H9 (cell line): ENCODE measurements around the gene IL2. TPM values are rescaled to one million over a fixed set of nuclear protein-coding genes. Genes with fewer than 3 reads are reported as not detected.

ENCODE experiments used
- DNase-seq: peaks from one replicate; pipeline ENCODE4 v3.0.0-alpha.2; 2017
- H2AFZ ChIP-seq: one replicate; pipeline ENCODE4 v1.6.1; 2013; ENCODE audit warnings: mild to moderate bottlenecking, low read length, control low read depth, moderate library complexity
- H2AK5ac ChIP-seq: 2 replicates; pipeline ENCODE4 v1.6.1; 2013; ENCODE audit warnings: low read length, control low read depth, mixed read lengths; ENCODE audit not compliant: insufficient read length
- H2BK120ac ChIP-seq: one replicate; pipeline ENCODE4 v1.6.1; 2013; ENCODE audit warnings: low read depth, mild to moderate bottlenecking, low read length, control low read depth, inconsistent platforms; ENCODE audit not compliant: poor library complexity, severe bottlenecking
- H2BK12ac ChIP-seq: 2 replicates; pipeline ENCODE4 v1.6.1; 2013; ENCODE audit warnings: low read length, control low read depth, mixed read lengths, low read depth; ENCODE audit not compliant: insufficient read length
- H2BK15ac ChIP-seq: 2 replicates; pipeline ENCODE4 v1.6.1; 2013; ENCODE audit warnings: low read depth, low read length, control low read depth
- H2BK20ac ChIP-seq: one replicate; pipeline ENCODE4 v1.6.1; 2013; ENCODE audit warnings: low read depth, mild to moderate bottlenecking, low read length, control low read depth, inconsistent platforms; ENCODE audit not compliant: poor library complexity, severe bottlenecking
- H2BK5ac ChIP-seq: 2 replicates; pipeline ENCODE4 v1.6.1; 2013; ENCODE audit warnings: low read length, control low read depth, mixed read lengths; ENCODE audit not compliant: insufficient read length
- H3K14ac ChIP-seq: 2 replicates; pipeline ENCODE4 v1.6.1; 2013; ENCODE audit warnings: low read length, control low read depth; ENCODE audit not compliant: insufficient read depth
- H3K18ac ChIP-seq: 2 replicates; pipeline ENCODE4 v1.6.1; 2013; ENCODE audit warnings: low read depth, mild to moderate bottlenecking, mixed read lengths, low read length, control low read depth; ENCODE audit not compliant: insufficient read length
- H3K23ac ChIP-seq: 2 replicates; pipeline ENCODE4 v1.6.1; 2013; ENCODE audit warnings: low read length, control low read depth, mixed read lengths, low read depth; ENCODE audit not compliant: insufficient read length
- H3K23me2 ChIP-seq: 2 replicates; pipeline ENCODE4 v1.6.1; 2013; ENCODE audit warnings: low read depth, mild to moderate bottlenecking, mixed read lengths, low read length, control low read depth; ENCODE audit not compliant: insufficient read length, poor library complexity, severe bottlenecking
- H3K27ac ChIP-seq: 2 replicates; pipeline ENCODE4 v1.5.1; 2013; ENCODE audit warnings: low read length, control low read depth, mixed read lengths, low read depth; ENCODE audit not compliant: insufficient read length
- H3K27me3 ChIP-seq: 2 replicates; pipeline ENCODE4 v1.6.1; 2013; ENCODE audit warnings: low read length, control low read depth, inconsistent platforms; ENCODE audit not compliant: insufficient read depth
- H3K4ac ChIP-seq: 2 replicates; pipeline ENCODE4 v1.6.1; 2013; ENCODE audit warnings: low read depth, mild to moderate bottlenecking, control low read depth, inconsistent platforms, low read length, moderate library complexity
- H3K4me1 ChIP-seq: 2 replicates; pipeline ENCODE4 v1.6.1; 2013; ENCODE audit warnings: low read length, control low read depth, inconsistent platforms; ENCODE audit not compliant: insufficient read depth
- H3K4me2 ChIP-seq: 2 replicates; pipeline ENCODE4 v1.6.1; 2013; ENCODE audit warnings: low read length, control low read depth, mixed read lengths; ENCODE audit not compliant: insufficient read length, insufficient read depth
- H3K56ac ChIP-seq: 2 replicates; pipeline ENCODE4 v1.6.1; 2013; ENCODE audit warnings: low read depth, mild to moderate bottlenecking, mixed read lengths, low read length, control low read depth; ENCODE audit not compliant: insufficient read length
- H3K79me1 ChIP-seq: 2 replicates; pipeline ENCODE4 v1.6.1; 2013; ENCODE audit warnings: low read depth, mild to moderate bottlenecking, moderate library complexity, low read length, control low read depth, inconsistent platforms; ENCODE audit not compliant: insufficient read depth, poor library complexity, severe bottlenecking
- H3K79me2 ChIP-seq: 2 replicates; pipeline ENCODE4 v1.6.1; 2013; ENCODE audit warnings: low read length, control low read depth, inconsistent platforms; ENCODE audit not compliant: insufficient read depth
- H3K9ac ChIP-seq: 2 replicates; pipeline ENCODE4 v1.6.1; 2013; ENCODE audit warnings: low read length, control low read depth, mixed read lengths; ENCODE audit not compliant: insufficient read length; ENCODE audit errors: extremely low read depth
- H3K9me3 ChIP-seq: one replicate; pipeline ENCODE4 v1.6.1; 2013; ENCODE audit warnings: low read depth, low read length, inconsistent platforms; ENCODE audit not compliant: control insufficient read depth
- H3T11ph ChIP-seq: one replicate; pipeline ENCODE4 v1.6.1; 2013; ENCODE audit warnings: mild to moderate bottlenecking, low read length, control low read depth, inconsistent platforms
- H4K20me1 ChIP-seq: one replicate; pipeline ENCODE4 v1.6.1; 2013; ENCODE audit not compliant: control insufficient read depth, insufficient read length, insufficient read depth
- H4K5ac ChIP-seq: 2 replicates; pipeline ENCODE4 v1.6.1; 2013; ENCODE audit warnings: low read depth, mild to moderate bottlenecking, mixed read lengths, low read length, control low read depth; ENCODE audit not compliant: insufficient read length
- H4K8ac ChIP-seq: replicated peaks from 2 replicates; pipeline ENCODE4 v1.6.1; 2013; ENCODE audit warnings: low read length, control low read depth, mixed read lengths, low read depth; ENCODE audit not compliant: insufficient read length
- H4K91ac ChIP-seq: 2 replicates; pipeline ENCODE4 v1.6.1; 2013; ENCODE audit warnings: low read depth, mild to moderate bottlenecking, moderate library complexity, mixed read lengths, low read length, control low read depth; ENCODE audit not compliant: insufficient read length
- H3K27ac Mint-ChIP-seq, 3 experiments: 2 replicates in 2 of 3; 3 replicates in 1 of 3; pipeline ENCODE4 v1.8.0; 2020 to 2021; ENCODE audit warnings: mixed read lengths in 3 of 3, mild to moderate bottlenecking in 1 of 3, moderate library complexity in 1 of 3
- H3K27me3 Mint-ChIP-seq: 2 replicates; pipeline ENCODE4 v1.8.0; 2021; ENCODE audit warnings: low read depth, mild to moderate bottlenecking, moderate library complexity, mixed read lengths
- H3K36me3 Mint-ChIP-seq, 3 experiments: 2 replicates in 2 of 3; 3 replicates in 1 of 3; pipeline ENCODE4 v1.8.0; 2020 to 2021; ENCODE audit warnings: low read depth in 3 of 3, mixed read lengths in 3 of 3; ENCODE audit not compliant: insufficient read depth in 1 of 3
- H3K4me1 Mint-ChIP-seq, 2 experiments: 2 replicates each; pipeline ENCODE4 v1.8.0; 2020; ENCODE audit warnings: mixed read lengths in 2 of 2
- H3K4me3 Mint-ChIP-seq, 2 experiments: 2 replicates in 1 of 2; 3 replicates in 1 of 2; pipeline ENCODE4 v1.8.0; 2020 to 2021; ENCODE audit warnings: mild to moderate bottlenecking in 2 of 2, mixed read lengths in 2 of 2, moderate library complexity in 1 of 2
- H3K9me3 Mint-ChIP-seq, 2 experiments: 2 replicates in 1 of 2; 3 replicates in 1 of 2; pipeline ENCODE4 v1.8.0; 2020; ENCODE audit warnings: mild to moderate bottlenecking in 2 of 2, mixed read lengths in 2 of 2, moderate library complexity in 1 of 2
- WGBS: extraction: QIAGEN DNeasy Blood & Tissue Kit; methylation state at CpG from one replicate; pipeline ENCODE4 v1.1.7; 2013; ENCODE audit warnings: missing lambda C conversion rate, low lambda C conversion rate, mixed read lengths; ENCODE audit not compliant: insufficient read length; ENCODE audit errors: extremely low coverage; 5-methylcytosine and 5-hydroxymethylcytosine counted together
- total RNA-seq: library from RNA; stranded (reverse); gene quantifications from 2 replicates; pipeline ENCODE4 v1.2.1, GENCODE V29; 2021
- TF ChIP-seq, protein P1 (sequence below): fragments of 200-600 bp; sonication (generic); conservative IDR thresholded peaks from 3 replicates; pipeline ENCODE4 v1.8.0; 2021; ENCODE audit warnings: antibody characterized with exemption, mild to moderate bottlenecking

Gene IL2
- total RNA-seq, 1 experiment from 2014 or later, result not detected

GRCh38 chr4:122476126-122476525 is 19.6 kb upstream of the IL2 start:
- H3K23me2 ChIP-seq, result no peaks in the 10 kb centered on the region
- H2BK120ac ChIP-seq, result no peak overlapping the region
- no peak overlapping the region for H2BK12ac ChIP-seq
- H2AK5ac ChIP-seq, result no peak overlapping the region
- no peaks in the 10 kb centered on the region for H3K9me3 ChIP-seq
- H3K14ac ChIP-seq, result no peak overlapping the region
- H3K4ac ChIP-seq, result no peak overlapping the region
- H3K36me3 Mint-ChIP-seq, result no peaks in the 10 kb centered on the region
- H3K27ac Mint-ChIP-seq, result no peak overlapping the region
- peaks cover 5 to 6% of the 10 kb centered on the region in 2 experiments; a peak in 3 of 4 replicates for H3K4me1 Mint-ChIP-seq
- H3K27ac ChIP-seq, result no peak overlapping the region
- WGBS, result no CpG with 5 or more reads among the region's 1 CpG
- no peak overlapping the region for H3K23ac ChIP-seq
- no peak overlapping the region for H3K56ac ChIP-seq
- H3K27me3 ChIP-seq, result no peaks in the 10 kb centered on the region
- no peaks in the 10 kb centered on the region for H4K20me1 ChIP-seq
- no peak overlapping the region for H2BK20ac ChIP-seq
- no peak overlapping the region for H4K91ac ChIP-seq
- H2AFZ ChIP-seq, result no peak overlapping the region
- no peak overlapping the region for H3T11ph ChIP-seq
- H2BK15ac ChIP-seq, result no peak overlapping the region
- H3K4me3 Mint-ChIP-seq, result no peak overlapping the region
- no peak overlapping the region for H3K9ac ChIP-seq
- no peak overlapping the region for H3K18ac ChIP-seq
- DNase-seq, result no peak
- TF ChIP-seq, protein P1, sequence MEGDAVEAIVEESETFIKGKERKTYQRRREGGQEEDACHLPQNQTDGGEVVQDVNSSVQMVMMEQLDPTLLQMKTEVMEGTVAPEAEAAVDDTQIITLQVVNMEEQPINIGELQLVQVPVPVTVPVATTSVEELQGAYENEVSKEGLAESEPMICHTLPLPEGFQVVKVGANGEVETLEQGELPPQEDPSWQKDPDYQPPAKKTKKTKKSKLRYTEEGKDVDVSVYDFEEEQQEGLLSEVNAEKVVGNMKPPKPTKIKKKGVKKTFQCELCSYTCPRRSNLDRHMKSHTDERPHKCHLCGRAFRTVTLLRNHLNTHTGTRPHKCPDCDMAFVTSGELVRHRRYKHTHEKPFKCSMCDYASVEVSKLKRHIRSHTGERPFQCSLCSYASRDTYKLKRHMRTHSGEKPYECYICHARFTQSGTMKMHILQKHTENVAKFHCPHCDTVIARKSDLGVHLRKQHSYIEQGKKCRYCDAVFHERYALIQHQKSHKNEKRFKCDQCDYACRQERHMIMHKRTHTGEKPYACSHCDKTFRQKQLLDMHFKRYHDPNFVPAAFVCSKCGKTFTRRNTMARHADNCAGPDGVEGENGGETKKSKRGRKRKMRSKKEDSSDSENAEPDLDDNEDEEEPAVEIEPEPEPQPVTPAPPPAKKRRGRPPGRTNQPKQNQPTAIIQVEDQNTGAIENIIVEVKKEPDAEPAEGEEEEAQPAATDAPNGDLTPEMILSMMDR, result no peak
- no peaks in the 10 kb centered on the region for H3K79me1 ChIP-seq
- H3K4me1 ChIP-seq, result no peaks in the 10 kb centered on the region
- H4K5ac ChIP-seq, result no peak overlapping the region
- no peak overlapping the region for H2BK5ac ChIP-seq
- no peaks in the 10 kb centered on the region for H3K27me3 Mint-ChIP-seq
- peaks cover 0 to 6% of the 10 kb centered on the region in 2 experiments; a peak in 2 of 5 replicates for H3K9me3 Mint-ChIP-seq
- no peak overlapping the region for H4K8ac ChIP-seq
- H3K79me2 ChIP-seq, result no peaks in the 10 kb centered on the region
- H3K4me2 ChIP-seq, result no peak overlapping the region
